IMR-90 (cell line): ENCODE results near the gene ARHGAP10. TPM values are rescaled to one million over a fixed set of nuclear protein-coding genes. Genes with fewer than 3 reads are reported as not detected.

Experiments
- ATAC-seq: fragments of 200-7000 bp; cut with Tn5 transposase; 2 replicates; pipeline ENCODE4 v1.9.1; 2020; ENCODE audit warnings: low read depth, mild to moderate bottlenecking, moderate library complexity
- BruUV-seq: library from RNA; stranded (reverse); fragments of 400-500 nt; replicated peaks from 2 replicates; lab custom pipeline; 2021; lab: Mats Ljungman, UMichigan
- CTCF ChIA-PET: fragments of 300-600 bp; formaldehyde crosslinking; extraction: SDS; loops from one replicate; lab custom pipeline; 2021; ENCODE audit warnings: antibody characterized with exemption; lab: Yijun Ruan, JAX
- POLR2A ChIA-PET: fragments of 300-600 bp; sonication (Branson Sonifier 250); formaldehyde crosslinking; loops from one replicate; lab custom pipeline; 2022; ENCODE audit warnings: antibody characterized with exemption; ENCODE audit not compliant: unreplicated experiment; lab: Charles Lee
- DNase-seq: peaks from one replicate; pipeline ENCODE4 v3.0.0; 2013
- H2AFZ ChIP-seq: replicated peaks from 2 replicates; pipeline ENCODE3; 2013; ENCODE audit warnings: low read length, mild to moderate bottlenecking; ENCODE audit not compliant: poor library complexity
- H2AK5ac ChIP-seq: 2 replicates; pipeline ENCODE4 v1.6.1; 2013; ENCODE audit warnings: low read depth, low read length, inconsistent platforms
- H2AK9ac ChIP-seq: replicated peaks from 2 replicates; pipeline ENCODE3; 2013; ENCODE audit warnings: mild to moderate bottlenecking, low read depth, low read length, moderate library complexity; ENCODE audit not compliant: poor library complexity
- H2BK120ac ChIP-seq: 2 replicates; pipeline ENCODE4 v1.6.1; 2013; ENCODE audit warnings: low read depth, low read length, inconsistent platforms
- H2BK15ac ChIP-seq: 3 replicates; pipeline ENCODE4 v1.6.1; 2013; ENCODE audit warnings: low read depth, low read length, inconsistent platforms
- H2BK20ac ChIP-seq: 2 replicates; pipeline ENCODE4 v1.6.1; 2013; ENCODE audit warnings: low read depth, mild to moderate bottlenecking, inconsistent platforms, low read length, moderate library complexity
- H2BK5ac ChIP-seq: 2 replicates; pipeline ENCODE4 v1.6.1; 2013; ENCODE audit warnings: mild to moderate bottlenecking, low read depth, low read length, inconsistent platforms; ENCODE audit not compliant: poor library complexity, severe bottlenecking
- H3K14ac ChIP-seq: replicated peaks from 2 replicates; pipeline ENCODE4 v1.6.1; 2013; ENCODE audit warnings: low read depth, low read length, inconsistent platforms
- H3K18ac ChIP-seq: 2 replicates; pipeline ENCODE4 v1.6.1; 2013; ENCODE audit warnings: low read depth, low read length, control low read depth
- H3K23ac ChIP-seq: 2 replicates; pipeline ENCODE4 v1.6.1; 2013; ENCODE audit warnings: low read depth, low read length, inconsistent platforms
- H3K27ac ChIP-seq: 2 replicates; pipeline ENCODE4 v1.5.1; 2013; ENCODE audit warnings: mild to moderate bottlenecking, control low read depth, low read length; ENCODE audit not compliant: insufficient read depth
- H3K27me3 ChIP-seq: 2 replicates; pipeline ENCODE4 v1.6.1; 2013; ENCODE audit warnings: low read length; ENCODE audit not compliant: control insufficient read depth, insufficient read depth
- H3K36me3 ChIP-seq: 2 replicates; pipeline ENCODE4 v1.6.1; 2013; ENCODE audit warnings: low read length, mixed read lengths; ENCODE audit not compliant: control insufficient read depth, insufficient read depth
- H3K4ac ChIP-seq: 2 replicates; pipeline ENCODE4 v1.6.1; 2013; ENCODE audit warnings: low read depth, low read length, inconsistent platforms
- H3K4me1 ChIP-seq: 2 replicates; pipeline ENCODE4 v1.6.1; 2013; ENCODE audit warnings: low read length, mixed read lengths; ENCODE audit not compliant: control insufficient read depth, insufficient read depth
- H3K4me2 ChIP-seq: 2 replicates; pipeline ENCODE4 v1.6.1; 2013; ENCODE audit warnings: low read depth, mild to moderate bottlenecking, control low read depth, low read length, moderate library complexity
- H3K4me3 ChIP-seq: 2 replicates; pipeline ENCODE4 v1.5.1; 2013; ENCODE audit warnings: low read depth, mild to moderate bottlenecking, control low read depth, low read length, moderate library complexity; ENCODE audit not compliant: insufficient read depth
- H3K56ac ChIP-seq: 2 replicates; pipeline ENCODE4 v1.6.1; 2013; ENCODE audit warnings: low read length, inconsistent platforms; ENCODE audit not compliant: insufficient read depth; ENCODE audit errors: extremely low read depth
- H3K79me1 ChIP-seq, 2 experiments: 2 replicates each; pipeline ENCODE4 v1.6.1; 2013; ENCODE audit warnings: low read length in 2 of 2, inconsistent platforms in 1 of 2, low read depth in 1 of 2
- H3K9ac ChIP-seq: 2 replicates; pipeline ENCODE4 v1.6.1; 2013; ENCODE audit warnings: low read depth, low read length, control low read depth
- H3K9me1 ChIP-seq: 2 replicates; pipeline ENCODE4 v1.6.1; 2013; ENCODE audit warnings: low read length, inconsistent platforms; ENCODE audit not compliant: insufficient read depth
- H3K9me3 ChIP-seq: 2 replicates; pipeline ENCODE4 v1.6.1; 2013; ENCODE audit warnings: low read length; ENCODE audit not compliant: control insufficient read depth, insufficient read depth
- H4K20me1 ChIP-seq: 2 replicates; pipeline ENCODE4 v1.6.1; 2013; ENCODE audit warnings: low read length, inconsistent platforms; ENCODE audit not compliant: insufficient read depth
- H4K5ac ChIP-seq: 2 replicates; pipeline ENCODE4 v1.6.1; 2013; ENCODE audit warnings: mild to moderate bottlenecking, low read depth, low read length, control low read depth
- H4K8ac ChIP-seq, 2 experiments: 2 replicates each; pipeline ENCODE4 v1.6.1; 2013; ENCODE audit warnings: low read depth in 2 of 2, low read length in 2 of 2, control low read depth in 1 of 2, inconsistent platforms in 1 of 2
- H4K91ac ChIP-seq: 2 replicates; pipeline ENCODE4 v1.6.1; 2013; ENCODE audit warnings: low read depth, low read length, inconsistent platforms; ENCODE audit not compliant: insufficient read depth
- CHD1 ChIP-seq: IDR thresholded peaks from 2 replicates; pipeline ENCODE4 v1.6.1; 2012; ENCODE audit warnings: low read depth, low read length, improper control_type of control experiment
- MAFK ChIP-seq: IDR thresholded peaks from 2 replicates; pipeline ENCODE4 v1.6.1; 2012; ENCODE audit warnings: low read depth, low read length, improper control_type of control experiment
- MXI1 ChIP-seq: IDR thresholded peaks from 2 replicates; pipeline ENCODE4 v1.6.1; 2012; ENCODE audit warnings: low read depth, mild to moderate bottlenecking, low read length, moderate library complexity, borderline replicate concordance
- RAD21 ChIP-seq: IDR thresholded peaks from 2 replicates; pipeline ENCODE4 v1.6.1; 2012; ENCODE audit warnings: low read length, improper control_type of control experiment
- RCOR1 ChIP-seq: IDR thresholded peaks from 2 replicates; pipeline ENCODE4 v1.6.1; 2012; ENCODE audit warnings: mild to moderate bottlenecking, low read length, improper control_type of control experiment; ENCODE audit not compliant: insufficient replicate concordance
- WGBS, 2 experiments: methylation state at CpG; one replicate each; pipeline versions ENCODE4 v1.1.5 to v1.1.7; 2013; ENCODE audit warnings: missing lambda C conversion rate in 2 of 2; ENCODE audit not compliant: insufficient read length in 1 of 2; ENCODE audit errors: extremely low coverage in 2 of 2; 5-methylcytosine and 5-hydroxymethylcytosine counted together
- dilution Hi-C: fragments of 300-500 bp; cut with HindIII; formaldehyde crosslinking; loops from one replicate; pipeline ENCODE4 v1.14.3; 2018; ENCODE audit warnings: low sequenced_read_pairs; ENCODE audit not compliant: unreplicated experiment
- in situ Hi-C: fragments of 300-500 bp; cut with MboI; formaldehyde crosslinking; loops from 3 replicates; pipeline ENCODE4 v1.14.3; 2019; ENCODE audit warnings: low sequenced_read_pairs, inconsistent platforms, mixed read lengths
- intact Hi-C: fragments of 100-400 bp; cut with micrococcal nuclease; formaldehyde crosslinking; loops from 2 replicates; pipeline ENCODE4 v1.10.0; 2022
- polyA plus RNA-seq, 3 experiments: library from polyadenylated mRNA; depleted of rRNA; stranded (reverse); fragments of >200 nt; gene quantifications; 2 replicates each; pipeline ENCODE4 v1.2.3, GENCODE V29; 2012; ENCODE audit warnings: low replicate concordance in 1 of 3
- total RNA-seq: library from RNA; depleted of rRNA; stranded (reverse); fragments of >200 nt; gene quantifications from 2 replicates; pipeline ENCODE4 v1.2.3, GENCODE V29; 2012
- TF ChIP-seq, protein P1 (sequence below): fragments of 150-350 bp; IDR thresholded peaks from 2 replicates; pipeline ENCODE4 v1.6.1; 2017; ENCODE audit warnings: mild to moderate bottlenecking, antibody characterized with exemption, low read length, low read depth

Gene ARHGAP10
- total and polyA plus RNA-seq, 2 of the 4 experiments (the other 2 are of a cell fraction), result 27.1 to 29.4 TPM

DNA sequence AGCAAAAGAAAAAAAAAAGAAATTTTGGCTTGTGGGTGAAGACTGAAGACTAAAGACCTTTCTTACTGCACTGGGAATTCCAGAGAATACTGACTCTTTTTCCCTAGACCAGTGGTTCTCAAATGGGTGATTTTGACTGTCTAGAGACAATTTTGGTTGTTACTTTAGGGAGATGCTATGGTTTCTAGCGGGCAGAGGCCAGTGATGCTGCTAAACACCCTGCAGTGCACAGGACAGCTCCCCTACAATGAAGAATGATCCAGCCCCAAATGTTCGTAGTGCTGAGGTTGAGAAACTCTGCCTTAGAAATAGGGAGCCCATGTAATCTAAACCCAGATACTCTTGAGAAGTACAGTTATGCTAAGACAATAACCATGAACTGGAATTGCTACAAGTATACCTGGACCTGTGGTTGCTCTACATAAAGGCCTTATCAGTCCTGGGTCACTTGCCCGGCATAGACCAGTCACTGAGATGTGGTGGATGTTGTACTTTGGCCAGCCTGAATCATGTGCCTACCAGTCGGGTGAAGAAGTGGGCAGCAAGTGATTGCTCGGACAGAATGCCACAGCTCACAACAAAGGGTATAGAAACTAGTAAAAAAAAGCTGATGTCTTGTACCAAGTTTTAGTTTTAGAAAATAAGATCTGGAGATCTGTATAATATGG is 16.0 kb downstream of the ARHGAP10 start:
- TF ChIP-seq CHD1, result no peak
- TF ChIP-seq MXI1, result no peak
- no peak for TF ChIP-seq RAD21
- TF ChIP-seq MAFK, result no peak
- TF ChIP-seq, protein P1, sequence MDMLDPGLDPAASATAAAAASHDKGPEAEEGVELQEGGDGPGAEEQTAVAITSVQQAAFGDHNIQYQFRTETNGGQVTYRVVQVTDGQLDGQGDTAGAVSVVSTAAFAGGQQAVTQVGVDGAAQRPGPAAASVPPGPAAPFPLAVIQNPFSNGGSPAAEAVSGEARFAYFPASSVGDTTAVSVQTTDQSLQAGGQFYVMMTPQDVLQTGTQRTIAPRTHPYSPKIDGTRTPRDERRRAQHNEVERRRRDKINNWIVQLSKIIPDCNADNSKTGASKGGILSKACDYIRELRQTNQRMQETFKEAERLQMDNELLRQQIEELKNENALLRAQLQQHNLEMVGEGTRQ, result no peak
- TF ChIP-seq RCOR1, result no peak
- Histone ChIP-seq H3K79me1 (peaks cover 28 to 67% of the 10 kb centered on the region in 2 experiments), H4K8ac (no peak overlapping the region), H3K23ac (no peak overlapping the region), H3K9me1 (0 out of 2 replicates have a peak, but pooled peaks cover 7% of the 10 kb centered on the region), H4K91ac (no peak overlapping the region), H2BK120ac (no peak overlapping the region), H2BK5ac (no peak overlapping the region), H4K20me1 (peaks cover 16% of the 10 kb centered on the region), H3K27me3 (no peaks in the 10 kb centered on the region), H3K4me3 (no peak overlapping the region), H2AK5ac (no peak overlapping the region), H3K36me3 (peaks cover 4% of the 10 kb centered on the region), H4K5ac (no peak overlapping the region), H3K18ac (no peak overlapping the region), H3K4me1 (no peaks in the 10 kb centered on the region), H3K4ac (no peak overlapping the region), H2BK20ac (no peak overlapping the region), H2BK15ac (no peak overlapping the region), H3K9ac (no peak overlapping the region), H3K27ac (no peak overlapping the region), H2AFZ (no peak overlapping the region), H3K9me3 (no peaks in the 10 kb centered on the region), H3K14ac (no peak overlapping the region), H2AK9ac (no peak overlapping the region), H3K56ac (no peak overlapping the region), H3K4me2 (no peak overlapping the region)
- intact Hi-C loops, result no loop called here
- BruUV-seq, result no TSS peak
- WGBS, 2 experiments, result 94% methylated on average over 2 of the region's 5 CpGs; no CpG with 5 or more reads in 1 of the 2 experiments
- dilution Hi-C loops, result no loop called here
- in situ Hi-C loops, result no loop called here
- no peak for DNase-seq
- ATAC-seq, result no peak
- ChIA-PET CTCF (interaction anchor here (0.6 to 1.4 kb wide), 4 partner anchors 20 to 221 kb away, joined by 3 to 4 read pairs (median 3); no protein-coding TSS in a partner anchor), POLR2A (no interaction called here)
